ENCODE results near the gene EVX1. TPM values are rescaled to one million over a fixed set of nuclear protein-coding genes. Genes with fewer than 3 reads are reported as not detected.

EVX1 gene
- total RNA-seq, 1 donor from 2014 or later, result not detected

Other genes starting within 250 kb of the EVX1 start
- 0.22 and 0.41 TPM in 2 replicates for gene HOXA1, start 146.8 kb upstream of the EVX1 start, total RNA-seq
- not detected in 2 replicates for gene HOXA2, start 140.1 kb upstream of the EVX1 start, total RNA-seq
- gene HOXA4, start 112.0 kb upstream of the EVX1 start, total RNA-seq, result 0.22 TPM in 1 of 2 replicates, not detected in the other
- gene HOXA5, start 99.1 kb upstream of the EVX1 start, total RNA-seq, result not detected in 2 replicates
- not detected in 2 replicates for gene HOXA6, start 95.0 kb upstream of the EVX1 start, total RNA-seq
- gene HOXA3, start 90.2 kb upstream of the EVX1 start, total RNA-seq, result not detected in 2 replicates
- not detected in 2 replicates for gene HOXA7, start 86.1 kb upstream of the EVX1 start, total RNA-seq
- gene HOXA9, start 77.3 kb upstream of the EVX1 start, total RNA-seq, result not detected in 2 replicates
- not detected in 2 replicates for gene HOXA10, start 68.5 kb upstream of the EVX1 start, total RNA-seq
- gene HOXA11, start 57.6 kb upstream of the EVX1 start, total RNA-seq, result not detected in 2 replicates
- not detected in 2 replicates for gene HOXA13, start 42.7 kb upstream of the EVX1 start, total RNA-seq

Measured in T-helper 1 cell treated with Interleukin-12 subunit alpha and Interleukin-12 subunit beta and Interleukin-4 antibody, amounts not matched to agents 30 ng/mL and 1 ng/mL, for 36 hours (primary cell).